ENCODE results near the gene TREX2.

TREX2 gene

GRCh38 chrX:153434801-153435200, 11.1 kb downstream of the TREX2 start:
- DNase-seq (ENCODE audit: low spot score): no peak

- no peak for DNase-seq (ENCODE audit: low spot score)
Measured at GRCh38 chrX:153433781-153434285, 12.0 kb downstream of the TREX2 start.

- DNase-seq (ENCODE audit: low spot score): no peak
Measured at GRCh38 chrX:153433161-153433680, 12.6 kb downstream of the TREX2 start.

- DNase-seq (ENCODE audit: low spot score): no peak
Measured at GRCh38 chrX:153430796-153431195, 15.1 kb downstream of the TREX2 start.

- DNase-seq (ENCODE audit: low spot score): no peak
Measured at GRCh38 chrX:153426204-153426603, 19.7 kb downstream of the TREX2 start.

- DNase-seq (ENCODE audit: low spot score): no peak
Measured at GRCh38 chrX:153423652-153424051, 22.2 kb downstream of the TREX2 start.

- DNase-seq (ENCODE audit: low spot score): no peak
Measured at GRCh38 chrX:153421856-153422255, 24.0 kb downstream of the TREX2 start.

GRCh38 chrX:153420851-153421599, 24.8 kb downstream of the TREX2 start:
- DNase-seq (ENCODE audit: low spot score): no peak

- no peak for DNase-seq (ENCODE audit: low spot score)
Measured at GRCh38 chrX:153417637-153418036, 28.2 kb downstream of the TREX2 start.

GRCh38 chrX:153416781-153417450, 28.9 kb downstream of the TREX2 start:
- no peak for DNase-seq (ENCODE audit: low spot score)

GRCh38 chrX:153414856-153415510, 30.9 kb downstream of the TREX2 start:
- no peak for DNase-seq (ENCODE audit: low spot score)

GRCh38 chrX:153413731-153414130, 32.1 kb downstream of the TREX2 start:
- no peak for DNase-seq (ENCODE audit: low spot score)

- DNase-seq (ENCODE audit: low spot score): no peak
Measured at GRCh38 chrX:153412746-153413720, 32.8 kb downstream of the TREX2 start.

GRCh38 chrX:153411988-153412574, 33.8 kb downstream of the TREX2 start:
- peak; percentile 10 for DNase-seq (ENCODE audit: low spot score)

GRCh38 chrX:153411255-153411987, 34.4 kb downstream of the TREX2 start, which contains the start of gene ZFP92:
Gene ZFP92 (plus strand): TSS chrX:153411472. CDS start chrX:153418323, 6,851 bp downstream.
- DNase-seq (ENCODE audit: low spot score): peak; percentile 19

- no peak for DNase-seq (ENCODE audit: low spot score)
Measured at GRCh38 chrX:153410888-153411254, 35.0 kb downstream of the TREX2 start.

- DNase-seq (ENCODE audit: low spot score): no peak
Measured at GRCh38 chrX:153410373-153410772, 35.5 kb downstream of the TREX2 start.

- no peak for DNase-seq (ENCODE audit: low spot score)
Measured at GRCh38 chrX:153409414-153410101, 36.3 kb downstream of the TREX2 start.

GRCh38 chrX:153408871-153409351, 36.9 kb downstream of the TREX2 start:
- DNase-seq (ENCODE audit: low spot score): no peak

Data from Ammon's horn (tissue), 1 donor.